H1 (cell line): Measurements from ENCODE around the gene CENATAC. TPM values are rescaled to one million over a fixed set of nuclear protein-coding genes. Genes with fewer than 3 reads are reported as not detected.

ENCODE experiments used
- CHD1 ChIP-seq: IDR thresholded peaks from 2 replicates; pipeline ENCODE4 v1.6.1; 2012; ENCODE audit warnings: low read depth, low read length, improper control_type of control experiment
- FOSL1 ChIP-seq: IDR thresholded peaks from 2 replicates; pipeline ENCODE4 v1.6.1; 2011; ENCODE audit warnings: mild to moderate bottlenecking, low read depth, low read length, moderate library complexity; ENCODE audit not compliant: insufficient read depth
- MAFK ChIP-seq: IDR thresholded peaks from 2 replicates; pipeline ENCODE4 v1.6.1; 2012; ENCODE audit warnings: low read depth, mild to moderate bottlenecking, improper control_type of control experiment, low read length
- PHF8 ChIP-seq: fragments of 200-600 bp; sonication (generic); conservative IDR thresholded peaks from 2 replicates; pipeline ENCODE4 v1.7.1; 2012; ENCODE audit warnings: low read depth, mild to moderate bottlenecking, inconsistent platforms, low read length, moderate library complexity
- polyA plus RNA-seq, 7 experiments: library from polyadenylated mRNA; depleted of rRNA in 3 of 7; stranded (reverse) in 5 of 7; unstranded in 2 of 7; fragments of >200 nt in 5 of 7; fragments of 200-250 nt in 2 of 7; gene quantifications; 1 replicate in 5 of 7; 2 replicates in 1 of 7; 4 replicates in 1 of 7; pipeline versions ENCODE4 v1.2.1 to v1.2.3, GENCODE V29; 2011 to 2013; ENCODE audit warnings: missing spikeins in 2 of 7, mixed read lengths in 2 of 7
- total RNA-seq: library from RNA; stranded (reverse); fragmentation: NEBNext Ultra II Directional; extraction: Animal tissue kit (Norgen Biotek cat#: 25700); gene quantifications from 2 replicates; pipeline ENCODE4 v1.2.1, GENCODE V29; 2021

CENATAC gene
- total and polyA plus RNA-seq, 2 of the 8 experiments (the other 6 are each of a cell fraction or from before 2014, with no cell fraction given) = 22.7 to 36.4 TPM

GRCh38 chr11:118984825-118985224 is 13.1 kb upstream of the CENATAC start (continued):
- no peak for TF ChIP-seq MAFK
- TF ChIP-seq PHF8 = no peak
- no peak for TF ChIP-seq FOSL1
- no peak for TF ChIP-seq CHD1
